Measurements from ENCODE around the gene MRPS12. TPM values are rescaled to one million over a fixed set of nuclear protein-coding genes. Genes with fewer than 3 reads are reported as not detected.

Gene MRPS12
- total RNA-seq, 2 experiments from 2014 or later: 62.0 to 73.7 TPM

DNA sequence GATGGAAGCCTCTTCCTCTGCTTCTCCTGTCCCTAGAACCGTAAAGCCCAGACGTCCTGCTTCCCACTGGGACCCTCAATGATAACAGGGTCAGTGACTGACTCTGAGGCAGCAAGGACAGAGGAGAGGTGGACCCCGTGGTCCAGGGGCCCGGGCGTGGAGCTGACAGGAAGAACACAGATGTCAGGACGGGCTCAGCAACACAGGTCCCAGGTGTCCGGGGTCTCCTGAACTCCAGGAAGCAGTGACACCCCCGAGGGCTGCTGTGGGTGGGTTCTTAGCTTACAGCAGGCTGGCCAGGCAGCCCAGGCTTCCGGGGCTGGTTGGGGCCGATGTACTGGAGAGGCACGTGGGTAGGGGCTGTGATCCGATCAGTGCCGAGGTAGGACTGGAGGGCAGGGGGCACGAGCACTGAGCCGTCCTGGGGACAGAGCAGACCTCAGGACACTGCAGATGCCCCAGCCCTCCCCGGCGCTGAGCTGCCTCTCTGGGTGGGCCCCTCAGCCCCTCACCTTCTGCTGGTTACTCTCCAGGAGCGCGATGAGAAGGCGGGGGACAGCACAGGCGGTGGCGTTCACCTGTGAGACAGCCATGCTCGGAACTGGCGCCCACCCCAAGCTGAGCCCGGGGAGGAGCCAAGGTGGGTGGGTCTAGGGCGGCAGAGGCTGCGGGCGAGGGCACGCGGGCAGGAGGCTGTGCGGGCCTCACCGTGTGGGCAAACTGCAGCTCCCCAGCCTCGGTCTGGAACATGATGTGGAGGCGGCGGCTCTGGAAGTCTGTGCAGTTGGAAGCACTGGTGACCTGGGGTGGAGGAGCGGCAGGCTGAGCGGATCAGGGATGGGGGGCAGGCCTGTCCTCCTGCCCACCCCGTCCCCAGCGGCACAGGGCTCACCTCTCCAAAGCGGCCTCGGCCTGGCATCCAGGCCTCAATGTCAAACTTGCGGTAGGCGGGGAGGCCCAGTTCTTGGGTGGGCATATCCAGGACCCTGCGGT, 15.1 kb upstream of the MRPS12 start:
- Mint-ChIP-seq H3K36me3 (no peaks in the 10 kb centered on the region), H3K9me3 (ENCODE audit: low read depth) (no peaks in the 10 kb centered on the region), H3K4me1 (peaks cover 9% of the 10 kb centered on the region), H3K4me3 (no peak overlapping the region), H3K27me3 (no peaks in the 10 kb centered on the region), H3K27ac (no peak overlapping the region)
- no peak for DNase-seq
- ATAC-seq: no peak
- CTCF ChIA-PET: interaction anchor here (1.3 kb wide), 1 partner anchor 14 kb away, joined by 3 read pairs; no protein-coding TSS in a partner anchor

DNA sequence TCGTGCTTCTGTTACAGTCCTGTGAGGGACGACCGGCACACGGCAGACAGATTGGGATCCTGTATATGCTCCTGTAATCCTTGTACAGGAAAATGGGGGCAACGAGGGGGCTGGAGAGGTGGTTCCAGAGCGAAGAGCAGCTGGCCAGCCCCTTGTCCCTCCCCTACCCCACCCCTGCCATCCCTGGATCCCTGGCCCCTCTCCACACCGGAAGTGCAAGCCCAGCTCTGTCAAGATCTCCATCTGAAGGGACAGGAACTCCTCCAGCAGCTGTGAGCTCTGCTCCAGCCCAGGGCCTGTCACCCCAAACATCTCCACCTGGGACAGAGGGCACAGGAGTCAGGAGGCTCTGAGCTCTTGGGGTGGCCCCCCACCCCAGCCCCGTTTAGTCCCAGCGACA, 13.2 kb upstream of the MRPS12 start:
- no peak for DNase-seq
- Mint-ChIP-seq H3K4me1 (peaks cover 7% of the 10 kb centered on the region), H3K4me3 (no peak overlapping the region), H3K36me3 (peaks cover 10% of the 10 kb centered on the region), H3K27ac (no peak overlapping the region), H3K9me3 (ENCODE audit: low read depth) (no peaks in the 10 kb centered on the region), H3K27me3 (no peaks in the 10 kb centered on the region)
- CTCF ChIA-PET: no interaction called here
- no peak for ATAC-seq

DNA sequence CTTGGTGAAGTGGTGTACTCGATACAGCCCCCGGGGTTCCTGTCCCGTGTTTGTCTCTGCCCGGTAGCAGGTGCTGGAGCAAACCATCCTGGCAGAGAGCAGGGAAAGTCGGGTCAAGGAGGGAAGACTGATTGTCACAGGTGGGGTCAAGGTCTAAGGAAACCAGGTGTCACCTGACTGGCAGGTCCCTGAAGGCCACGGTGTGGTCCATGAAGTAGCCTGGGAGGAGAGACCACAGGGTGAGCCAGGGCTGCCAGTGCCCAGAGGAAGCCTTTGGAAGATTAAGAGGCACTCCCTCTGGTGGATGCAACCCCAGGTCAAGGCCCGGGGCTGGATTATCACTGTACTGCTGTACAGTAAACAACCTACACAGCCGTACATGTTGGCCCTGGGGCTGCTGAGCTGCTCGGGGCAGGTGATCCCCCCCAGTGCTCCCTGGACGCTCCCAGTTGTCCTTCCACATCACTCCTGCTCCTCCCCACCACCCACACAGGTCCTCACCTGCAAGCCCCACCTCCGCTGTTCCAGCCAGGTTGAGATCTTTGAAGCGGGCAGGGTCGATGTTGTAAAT, 12.7 kb upstream of the MRPS12 start:
- no peak for ATAC-seq
- no peak for DNase-seq
- no peak overlapping the region for H3K27ac Mint-ChIP-seq
- H3K4me1 Mint-ChIP-seq: peaks cover 2% of the 10 kb centered on the region
- H3K27me3 Mint-ChIP-seq: no peaks in the 10 kb centered on the region
- H3K4me3 Mint-ChIP-seq: no peak overlapping the region
- CTCF ChIA-PET: no interaction called here
- no peaks in the 10 kb centered on the region for H3K9me3 Mint-ChIP-seq (ENCODE audit: low read depth)
- peaks cover 11% of the 10 kb centered on the region for H3K36me3 Mint-ChIP-seq

DNA sequence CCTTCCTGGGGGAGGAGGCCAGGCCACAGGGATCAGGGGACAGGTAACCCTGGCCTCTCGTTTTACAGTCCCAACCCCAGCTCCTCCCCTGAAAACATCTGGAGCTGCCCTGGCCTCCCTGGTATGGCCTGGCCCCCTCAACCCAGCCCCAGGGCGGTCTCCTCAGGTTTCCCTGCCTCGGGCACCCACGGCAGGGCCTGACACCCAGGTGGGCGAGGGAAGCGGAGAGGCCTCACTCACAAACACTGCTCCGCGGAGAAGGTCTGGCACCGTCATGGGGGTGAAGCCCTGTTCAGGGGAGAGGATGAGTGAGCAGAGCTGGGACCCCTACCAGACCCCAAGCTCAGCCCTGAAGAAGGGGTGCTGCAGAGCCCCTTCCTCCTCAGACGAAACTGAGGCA, 12.2 kb upstream of the MRPS12 start:
- no peaks in the 10 kb centered on the region for H3K27me3 Mint-ChIP-seq
- no peak for DNase-seq
- no peaks in the 10 kb centered on the region for H3K4me1 Mint-ChIP-seq
- CTCF ChIA-PET: interaction anchor here (0.5 kb wide), 1 partner anchor 294 kb away, joined by 3 read pairs; no protein-coding TSS in a partner anchor
- no peak overlapping the region for H3K27ac Mint-ChIP-seq
- H3K36me3 Mint-ChIP-seq: peaks cover 11% of the 10 kb centered on the region
- H3K4me3 Mint-ChIP-seq: no peak overlapping the region
- no peaks in the 10 kb centered on the region for H3K9me3 Mint-ChIP-seq (ENCODE audit: low read depth)
- no peak for ATAC-seq

DNA sequence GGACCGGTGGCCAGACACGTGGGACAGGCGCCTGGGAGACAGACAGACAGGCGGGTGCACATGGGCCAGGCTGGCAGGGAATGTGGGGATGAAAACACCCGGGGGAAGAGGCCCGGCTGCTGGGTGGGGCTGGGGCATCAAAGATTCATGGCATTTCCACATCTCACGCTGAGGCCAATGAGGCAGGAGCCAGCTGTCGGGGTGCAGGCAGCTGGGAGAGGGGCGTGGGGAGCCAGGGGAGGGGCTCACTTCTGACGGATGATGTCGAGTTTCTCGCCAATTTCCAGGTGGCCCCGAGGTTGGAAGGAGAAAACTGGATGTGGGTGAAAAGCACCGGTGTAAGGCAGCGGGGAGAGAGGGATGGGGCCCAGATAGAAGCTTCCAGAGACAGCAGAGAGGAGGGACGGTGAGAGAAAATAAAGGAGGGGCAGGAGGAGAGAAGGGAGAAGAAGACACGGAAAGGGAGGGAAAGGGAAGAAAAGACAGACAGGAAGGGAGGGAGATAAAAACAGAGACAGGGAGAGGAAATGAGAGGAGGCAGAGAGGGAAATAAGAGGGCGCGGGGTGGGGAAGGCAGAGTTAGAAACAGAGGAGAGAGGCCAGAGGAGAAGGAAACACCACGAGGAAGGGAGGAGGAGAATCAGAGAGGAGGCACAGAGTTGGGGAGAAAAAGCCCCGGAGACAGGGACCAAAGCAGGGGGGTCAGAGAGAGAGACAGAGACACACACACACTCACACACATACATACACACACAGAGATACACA, 10.7 kb upstream of the MRPS12 start:
- Mint-ChIP-seq H3K27ac (no peak overlapping the region), H3K36me3 (peaks cover 18% of the 10 kb centered on the region), H3K4me3 (no peak overlapping the region), H3K4me1 (peaks cover 9% of the 10 kb centered on the region), H3K9me3 (ENCODE audit: low read depth) (no peaks in the 10 kb centered on the region), H3K27me3 (no peaks in the 10 kb centered on the region)
- CTCF ChIA-PET: interaction anchor here (1.4 kb wide), 1 partner anchor 10 kb away, joined by 3 read pairs; the partner anchor contains the start of genes MRPS12 and SARS2
- no peak for ATAC-seq
- no peak for DNase-seq

DNA sequence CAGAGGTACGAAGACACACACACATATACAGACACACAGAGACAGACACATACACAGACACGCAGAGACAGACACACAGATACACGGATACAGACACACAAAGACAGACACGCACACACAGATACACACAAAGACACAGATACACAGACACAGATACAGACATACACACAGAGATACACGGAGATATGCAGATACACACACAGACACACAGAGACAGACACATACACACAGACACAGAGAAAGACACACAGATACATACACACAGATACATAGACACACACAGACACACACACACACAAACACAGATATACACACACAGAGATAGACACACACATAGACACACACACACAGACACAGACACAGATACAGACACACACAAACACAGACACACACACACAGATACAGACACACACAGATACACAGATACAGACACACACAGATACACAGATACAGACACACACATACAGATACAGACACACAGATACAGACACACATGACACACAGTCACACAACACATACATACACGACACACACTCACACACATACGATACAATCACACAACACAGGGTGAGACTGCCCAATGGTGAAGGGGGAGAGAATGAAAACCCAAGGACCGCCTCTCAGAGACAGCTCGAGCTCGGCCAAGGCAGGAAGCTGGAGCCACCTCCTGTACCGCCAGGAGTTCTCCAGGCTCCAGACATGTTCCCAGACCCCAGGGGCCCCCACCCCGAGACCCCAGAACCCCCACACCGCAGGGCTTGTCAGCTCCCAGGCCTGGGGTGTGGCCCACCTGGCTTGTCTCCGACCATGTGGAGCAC, 9.9 kb upstream of the MRPS12 start:
- no peaks in the 10 kb centered on the region for H3K9me3 Mint-ChIP-seq (ENCODE audit: low read depth)
- CTCF ChIA-PET: interaction anchor here (1.4 kb wide), 2 partner anchors 10 kb away, joined by 3 to 6 read pairs; partner anchors contain the start of genes MRPS12 and SARS2
- H3K27ac Mint-ChIP-seq: no peak overlapping the region
- no peaks in the 10 kb centered on the region for H3K27me3 Mint-ChIP-seq
- H3K36me3 Mint-ChIP-seq: peaks cover 22% of the 10 kb centered on the region
- ATAC-seq (no peak), DNase-seq (no peak)
- H3K4me1 Mint-ChIP-seq: peaks cover 12% of the 10 kb centered on the region
- no peak overlapping the region for H3K4me3 Mint-ChIP-seq

DNA sequence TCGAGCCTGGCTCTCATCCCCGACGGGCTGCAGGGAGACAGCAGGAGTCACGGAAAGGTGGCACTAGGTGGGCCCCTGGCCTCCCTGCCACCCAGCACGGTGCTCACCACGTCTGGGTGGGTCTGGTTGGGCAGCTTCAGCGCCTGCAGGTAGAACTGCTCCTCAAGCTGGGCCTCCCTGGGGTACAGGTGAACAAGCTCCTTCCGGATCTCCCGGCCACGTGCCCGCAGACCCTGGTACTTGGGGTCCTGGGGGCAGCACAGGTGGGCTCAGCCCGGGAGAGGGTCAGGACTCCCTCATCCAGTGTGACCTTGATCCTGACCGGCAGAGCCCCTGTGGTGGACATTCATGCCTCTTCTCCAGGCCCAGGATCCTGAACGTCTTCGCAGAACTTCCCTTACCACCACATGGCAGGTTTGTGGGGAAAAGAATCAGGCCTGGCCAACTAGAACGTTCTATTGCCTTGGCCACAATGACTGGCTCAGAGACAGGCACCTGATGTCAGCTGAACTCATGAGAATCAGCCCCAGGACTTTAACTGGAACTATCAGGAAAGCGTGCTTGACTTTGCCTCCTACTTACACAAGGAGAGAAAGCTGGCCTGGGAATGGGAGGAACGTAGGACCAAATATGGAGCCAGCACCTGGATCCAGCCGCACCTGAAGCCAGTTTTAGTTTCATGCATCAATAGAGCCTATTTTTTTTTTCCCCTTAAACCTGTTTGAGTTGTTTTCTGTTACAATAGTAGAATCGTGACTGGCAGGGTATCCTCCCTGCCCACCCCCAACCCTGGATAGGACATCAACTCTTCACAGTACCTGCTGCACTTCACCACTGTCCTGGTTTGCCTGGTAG, 9.1 kb upstream of the MRPS12 start:
- Mint-ChIP-seq H3K36me3 (peaks cover 22% of the 10 kb centered on the region), H3K27ac (no peak overlapping the region), H3K27me3 (no peaks in the 10 kb centered on the region), H3K4me1 (peaks cover 18% of the 10 kb centered on the region), H3K4me3 (no peak overlapping the region), H3K9me3 (ENCODE audit: low read depth) (no peaks in the 10 kb centered on the region)
- DNase-seq: no peak
- CTCF ChIA-PET: interaction anchor here (1.4 kb wide), 1 partner anchor 9 kb away, joined by 6 read pairs; the partner anchor contains the start of genes MRPS12 and SARS2
- no peak for ATAC-seq

DNA sequence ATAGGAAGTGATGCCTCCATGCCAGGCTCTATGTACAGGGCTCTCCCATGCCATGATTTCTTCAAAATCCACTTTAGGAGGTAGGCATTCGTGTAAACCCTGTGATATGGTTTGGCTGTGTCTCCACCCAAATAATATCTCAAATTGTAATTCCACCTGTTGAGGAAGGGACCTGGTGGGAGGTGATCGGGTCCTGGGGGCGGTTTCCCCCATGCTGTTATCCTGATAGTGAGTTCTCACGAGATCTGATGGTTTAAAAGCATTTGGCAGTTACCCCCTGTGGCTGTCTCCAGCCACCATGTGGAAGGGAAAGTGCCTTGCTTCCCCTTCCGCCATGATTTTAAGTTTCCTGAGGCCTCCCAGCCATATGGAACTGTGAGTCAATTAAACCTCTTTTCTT, 8.3 kb upstream of the MRPS12 start:
- Mint-ChIP-seq H3K36me3 (peaks cover 22% of the 10 kb centered on the region), H3K4me1 (peaks cover 18% of the 10 kb centered on the region), H3K27ac (no peak overlapping the region), H3K27me3 (no peaks in the 10 kb centered on the region), H3K9me3 (ENCODE audit: low read depth) (no peaks in the 10 kb centered on the region), H3K4me3 (no peak overlapping the region)
- ATAC-seq (no peak), DNase-seq (no peak)
- CTCF ChIA-PET: no interaction called here

DNA sequence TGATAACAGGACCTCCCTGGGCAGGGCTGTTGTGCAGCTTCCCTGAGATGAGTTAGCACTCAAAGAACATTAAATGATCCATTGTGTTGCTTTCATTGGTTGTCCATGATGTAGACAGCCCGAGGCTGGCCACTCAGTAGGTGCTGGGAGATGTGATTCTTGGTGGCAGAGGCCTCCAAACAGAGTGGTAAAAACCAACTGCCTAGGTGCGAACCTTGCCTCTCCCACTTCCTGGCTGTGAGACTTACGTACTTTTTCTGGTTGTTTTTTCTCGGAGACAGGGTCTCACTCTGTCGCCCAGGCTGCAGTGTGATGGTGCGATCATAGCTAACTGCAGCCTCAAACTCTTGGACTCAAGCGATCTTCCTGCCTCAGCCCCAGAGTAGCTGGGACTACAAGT, 6.4 kb upstream of the MRPS12 start:
- CTCF ChIA-PET: interaction anchor here (1.2 to 1.3 kb wide), 2 partner anchors 37 to 189 kb away, joined by 3 read pairs; no protein-coding TSS in a partner anchor

DNA sequence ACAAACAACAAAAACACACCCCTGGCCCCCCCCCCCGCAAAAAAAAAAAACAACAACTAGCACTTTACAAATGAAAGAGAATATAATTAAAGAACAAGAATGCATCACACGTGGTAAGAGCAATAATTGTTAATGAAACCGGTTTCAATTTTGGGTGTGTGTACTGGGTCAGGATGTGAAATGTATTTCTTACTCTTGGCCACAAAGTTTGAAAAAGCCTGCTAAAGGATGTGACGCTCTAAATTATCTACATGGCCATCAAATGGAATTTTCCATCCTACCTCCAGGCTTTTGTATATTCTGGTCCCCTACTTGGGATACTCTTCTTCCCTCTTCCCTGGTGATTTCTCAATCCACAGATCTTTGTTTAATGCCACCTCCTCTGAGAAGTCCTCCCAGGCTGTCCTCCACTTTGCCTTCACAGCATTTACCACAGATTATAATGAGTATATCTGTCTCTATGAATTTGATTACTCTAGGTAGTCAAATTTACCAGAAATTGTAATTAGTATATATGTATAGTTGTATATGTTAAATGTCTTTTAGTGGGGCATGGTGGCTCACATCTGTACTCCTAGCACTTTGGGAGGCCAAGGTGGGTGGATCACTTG, 2.2 kb upstream of the MRPS12 start:
- Mint-ChIP-seq H3K9me3 (ENCODE audit: low read depth) (no peaks in the 10 kb centered on the region), H3K27me3 (no peaks in the 10 kb centered on the region), H3K4me3 (peak overlapping the region; percentile 86), H3K4me1 (peaks cover 61% of the 10 kb centered on the region), H3K36me3 (peaks cover 27% of the 10 kb centered on the region), H3K27ac (peak overlapping the region; percentile 99)
- ATAC-seq (no peak), DNase-seq (no peak)
- CTCF ChIA-PET: interaction anchor here (0.7 to 3.5 kb wide), 10 partner anchors 13 to 554 kb away, joined by 3 to 34 read pairs (median 6); partner anchors contain the start of genes ACTN4, HNRNPL, NFKBIB and PSMD8

More for the DNA sequence above, 6.4 kb upstream of the MRPS12 start:
- Mint-ChIP-seq H3K36me3 (peaks cover 25% of the 10 kb centered on the region), H3K9me3 (ENCODE audit: low read depth) (no peaks in the 10 kb centered on the region), H3K4me3 (no peak overlapping the region), H3K27ac (peak overlapping the region; percentile 79), H3K27me3 (no peaks in the 10 kb centered on the region), H3K4me1 (peaks cover 36% of the 10 kb centered on the region)
- ATAC-seq (peak; percentile 41), DNase-seq (peak; percentile 48)

DNA sequence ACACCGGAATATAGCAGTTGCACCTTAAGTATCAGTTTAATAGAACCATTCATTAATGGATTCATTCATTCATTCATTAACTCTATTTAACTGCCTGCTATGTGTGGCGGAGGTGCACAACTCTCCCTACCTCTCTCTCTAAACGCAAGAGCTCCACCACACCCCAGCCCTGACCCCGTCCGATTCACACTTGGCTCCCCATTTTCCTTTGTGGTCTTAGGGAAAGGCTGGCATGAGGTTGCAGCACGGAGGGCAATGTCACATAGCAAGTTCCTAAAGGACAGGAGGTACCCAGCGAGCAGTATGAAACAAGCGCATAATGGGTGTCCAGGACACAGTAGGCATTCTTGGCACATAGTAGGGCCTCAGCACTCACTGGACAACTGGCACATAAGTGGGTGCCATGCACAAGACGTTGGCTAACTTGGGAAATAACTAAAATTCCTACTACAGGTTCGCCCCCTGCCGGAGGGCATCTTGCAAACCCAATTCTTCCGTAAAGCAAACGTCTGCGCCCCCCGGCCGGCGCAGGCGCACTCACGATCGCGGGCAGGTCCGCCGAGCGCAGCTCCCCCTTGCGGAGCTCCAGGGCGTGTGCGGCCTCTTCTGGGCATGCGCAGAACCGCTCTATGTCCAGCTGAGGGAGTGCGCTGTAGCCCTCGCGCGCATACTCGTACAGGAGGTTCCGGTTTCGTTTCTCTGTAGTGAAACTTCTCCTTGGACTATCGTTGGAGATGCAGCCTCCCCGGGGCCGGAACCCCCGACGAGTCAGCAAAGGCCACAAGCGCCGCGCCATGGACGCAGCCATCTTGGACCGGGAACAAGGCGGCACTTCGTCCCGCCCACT, 592 bp upstream of the MRPS12 start, which contains the start of gene SARS2:
TSS of gene SARS2 (minus strand) at position 835 of the 847 bp plus-strand sequence. CDS start at position 808, 27 bp downstream.
- CTCF ChIA-PET: interaction anchor here (0.6 to 4.6 kb wide), 61 partner anchors 9 to 555 kb away, joined by 3 to 42 read pairs (median 4); partner anchors contain the start of genes ACTN4, CCER2, ECH1 and EIF3K
- ATAC-seq (peak; percentile 69), DNase-seq (peak; percentile 95)
- H3K27me3 Mint-ChIP-seq: no peaks in the 10 kb centered on the region
- peak within 1 kb of the TSS; percentile 99 for H3K27ac Mint-ChIP-seq
- peaks cover 2% of the 10 kb centered on the region for H3K9me3 Mint-ChIP-seq (ENCODE audit: low read depth)
- H3K4me1 Mint-ChIP-seq: peaks cover 53% of the 10 kb centered on the region
- H3K4me3 Mint-ChIP-seq: peak within 1 kb of the TSS; percentile 86
- H3K36me3 Mint-ChIP-seq: peaks cover 35% of the 10 kb centered on the region

Measured in activated CD8-positive, alpha-beta memory T cell treated with anti-CD3 and anti-CD28 coated beads, Interleukin-2, amount 10 ng/mL, durations not matched to agents 7 days and 5 days (primary cell).